HG02623 (cell line): Measurements from ENCODE around the gene LEPROT.
"Not testable (repeated sequence)": the region's sequence is repeated elsewhere in the genome, so short reads cannot be mapped to it uniquely, and the experiment has no call there.

Source experiments
- ATAC-seq: cut with Tn5 transposase; IDR thresholded peaks from one replicate; pipeline ENCODE4 v1.9.1; 2021; ENCODE audit warnings: moderate library complexity; ENCODE audit not compliant: unreplicated experiment

The LEPROT gene

GRCh38 chr1:65420590-65421350, at the start of gene LEPROT, which contains the start of gene LEPR:
Gene LEPROT, plus strand, starts transcription at chr1:65420668. Its CDS starts 57 bp downstream, at chr1:65420725.
Gene LEPR, plus strand, starts transcription at chr1:65420668. Its CDS starts 144,898 bp downstream, at chr1:65565566.
- peak; percentile 49 for ATAC-seq

- ATAC-seq, result no peak
Measured at GRCh38 chr1:65371544-65371943, 48.9 kb upstream of the LEPROT start.

GRCh38 chr1:65372557-65372956, 47.9 kb upstream of the LEPROT start:
- no peak for ATAC-seq

- no peak for ATAC-seq
Measured at GRCh38 chr1:65377496-65378246, 42.8 kb upstream of the LEPROT start.

- ATAC-seq, result no peak
Measured at GRCh38 chr1:65378247-65378946, 42.1 kb upstream of the LEPROT start.

- ATAC-seq, result not testable (repeated sequence)
Measured at GRCh38 chr1:65384426-65384825, 36.0 kb upstream of the LEPROT start.

- no peak for ATAC-seq
Measured at GRCh38 chr1:65386439-65386838, 34.0 kb upstream of the LEPROT start.

GRCh38 chr1:65387821-65388220, 32.6 kb upstream of the LEPROT start:
- no peak for ATAC-seq

GRCh38 chr1:65388908-65389695, 31.4 kb upstream of the LEPROT start:
- no peak for ATAC-seq

GRCh38 chr1:65392497-65392896, 28.0 kb upstream of the LEPROT start:
- no peak for ATAC-seq

GRCh38 chr1:65393347-65393746, 27.1 kb upstream of the LEPROT start:
- peak; percentile 93 for ATAC-seq

- ATAC-seq, result no peak
Measured at GRCh38 chr1:65393928-65394327, 26.5 kb upstream of the LEPROT start.

- no peak for ATAC-seq
Measured at GRCh38 chr1:65395887-65396612, 24.4 kb upstream of the LEPROT start.

- ATAC-seq, result no peak
Measured at GRCh38 chr1:65398083-65398482, 22.4 kb upstream of the LEPROT start.

- no peak for ATAC-seq
Measured at GRCh38 chr1:65399003-65399402, 21.5 kb upstream of the LEPROT start.

GRCh38 chr1:65401612-65402011, 18.9 kb upstream of the LEPROT start:
- no peak for ATAC-seq

GRCh38 chr1:65404941-65405340, 15.5 kb upstream of the LEPROT start:
- no peak for ATAC-seq

GRCh38 chr1:65407877-65408276, 12.6 kb upstream of the LEPROT start:
- ATAC-seq, result no peak

- no peak for ATAC-seq
Measured at GRCh38 chr1:65409314-65409713, 11.2 kb upstream of the LEPROT start.

GRCh38 chr1:65409816-65410326, 10.6 kb upstream of the LEPROT start:
- no peak for ATAC-seq
